ENCODE measurements around the gene CALCOCO2. TPM values are rescaled to one million over a fixed set of nuclear protein-coding genes. Genes with fewer than 3 reads are reported as not detected.

CALCOCO2 gene
- total and polyA plus RNA-seq, 2 of the 13 experiments (the other 11 are each of a cell fraction or from before 2014, with no cell fraction given), result 72.9 to 111 TPM

GRCh38 chr17:48816774-48817590, 13.9 kb upstream of the CALCOCO2 start, which contains the start of gene TTLL6 (continued):
- TF ChIP-seq ZIK1 (CRISPR knock-in tag; IDR thresholded peaks at IDR 0.05; ENCODE audit: borderline replicate concordance, low read depth), result 0 out of 2 replicates have a peak, but pooled peaks have one; percentile 5
- TF ChIP-seq WIZ (CRISPR knock-in tag; IDR thresholded peaks at IDR 0.05), result no peak
- no peak for TF ChIP-seq TRIM24 (CRISPR knock-in tag; IDR thresholded peaks at IDR 0.05)
- TF ChIP-seq ARID2 (CRISPR knock-in tag; IDR thresholded peaks at IDR 0.05; ENCODE audit: borderline replicate concordance), result no peak
- 0 out of 2 replicates have a peak, but pooled peaks have one; percentile 17 for TF ChIP-seq ZBTB7B (CRISPR knock-in tag; IDR thresholded peaks at IDR 0.05)
- TF ChIP-seq MXI1 (IDR thresholded peaks at IDR 0.05; ENCODE audit: borderline replicate concordance, low read depth, low read length), result peak; percentile 92; the same call in 1 of the 3 replicates
- TF ChIP-seq E2F2 (CRISPR knock-in tag; IDR thresholded peaks at IDR 0.05; ENCODE audit: borderline replicate concordance), result no peak
- 0 out of 2 replicates have a peak, but pooled peaks have one; percentile 53 for TF ChIP-seq ZNF34 (CRISPR knock-in tag; IDR thresholded peaks at IDR 0.05; ENCODE audit: borderline replicate concordance)
- TF ChIP-seq PHF21A (CRISPR knock-in tag; IDR thresholded peaks at IDR 0.05), result peak; percentile 70; the same call in 1 of the 2 replicates
- TF ChIP-seq HMGXB4 (CRISPR knock-in tag; IDR thresholded peaks at IDR 0.05; ENCODE audit: borderline replicate concordance in 1 of 2, low read depth in 1 of 2), result no peak; a peak in 1 of 4 replicates
- TF ChIP-seq ZBTB34 (CRISPR knock-in tag; IDR thresholded peaks at IDR 0.05), result no peak
- TF ChIP-seq BATF2 (CRISPR knock-in tag; IDR thresholded peaks at IDR 0.05), result no peak
- peak; percentile 62 for TF ChIP-seq THAP11 (CRISPR knock-in tag; IDR thresholded peaks at IDR 0.05)
- peak; percentile 93 for TF ChIP-seq MIXL1 (CRISPR knock-in tag; IDR thresholded peaks at IDR 0.05)
- TF ChIP-seq RNF219 (CRISPR knock-in tag; IDR thresholded peaks at IDR 0.05), result no peak
- TF ChIP-seq ATF3 (CRISPR knock-in tag; IDR thresholded peaks at IDR 0.05), result no peak
- peak; percentile 58 for TF ChIP-seq ZEB1 (IDR thresholded peaks at IDR 0.05; ENCODE audit: insufficient replicate concordance, low read depth)
- 0 out of 2 replicates have a peak, but pooled peaks have one; percentile 24 for TF ChIP-seq ZNF143 (CRISPR knock-in tag; IDR thresholded peaks at IDR 0.05)
- TF ChIP-seq ZBTB26 (CRISPR knock-in tag; IDR thresholded peaks at IDR 0.05; ENCODE audit: borderline replicate concordance), result no peak
